IPS-18a (cell line): ENCODE data around the gene SNRPD3.
"Not testable (repeated sequence)": the region's sequence is repeated elsewhere in the genome, so short reads cannot be mapped to it uniquely, and the experiment has no call there.

Experiments
- H3K27ac ChIP-seq: one replicate; pipeline ENCODE4 v1.5.1; 2013; ENCODE audit warnings: low read length
- H3K27me3 ChIP-seq: one replicate; pipeline ENCODE4 v1.6.1; 2013; ENCODE audit warnings: mild to moderate bottlenecking, low read length; ENCODE audit not compliant: control insufficient read depth, insufficient read depth
- H3K36me3 ChIP-seq: one replicate; pipeline ENCODE4 v1.6.1; 2013; ENCODE audit warnings: low read depth, low read length; ENCODE audit not compliant: control insufficient read depth
- H3K4me1 ChIP-seq: one replicate; pipeline ENCODE4 v1.6.1; 2013; ENCODE audit warnings: low read depth, low read length; ENCODE audit not compliant: control insufficient read depth
- H3K4me3 ChIP-seq: one replicate; pipeline ENCODE4 v1.5.1; 2013; ENCODE audit warnings: low read length
- H3K9ac ChIP-seq: one replicate; pipeline ENCODE4 v1.6.1; 2013; ENCODE audit warnings: mild to moderate bottlenecking, low read length, moderate library complexity
- H3K9me3 ChIP-seq: one replicate; pipeline ENCODE4 v1.6.1; 2013; ENCODE audit warnings: low read depth, low read length; ENCODE audit not compliant: control insufficient read depth

The SNRPD3 gene

GRCh38 chr22:24518228-24518627, 37.6 kb upstream of the SNRPD3 start:
- Histone ChIP-seq H3K27ac (no peak overlapping the region), H3K4me3 (no peak overlapping the region), H3K4me1 (peaks cover 8% of the 10 kb centered on the region), H3K9me3 (no peaks in the 10 kb centered on the region), H3K9ac (no peak overlapping the region), H3K27me3 (no peaks in the 10 kb centered on the region), H3K36me3 (no peaks in the 10 kb centered on the region)

GRCh38 chr22:24518771-24519485, 36.9 kb upstream of the SNRPD3 start:
- Histone ChIP-seq H3K9ac (no peak overlapping the region), H3K36me3 (no peaks in the 10 kb centered on the region), H3K27me3 (no peaks in the 10 kb centered on the region), H3K4me1 (peaks cover 8% of the 10 kb centered on the region), H3K9me3 (no peaks in the 10 kb centered on the region), H3K4me3 (no peak overlapping the region), H3K27ac (no peak overlapping the region)

GRCh38 chr22:24519496-24519895, 36.3 kb upstream of the SNRPD3 start:
- peaks cover 8% of the 10 kb centered on the region for H3K4me1 ChIP-seq
- no peaks in the 10 kb centered on the region for H3K9me3 ChIP-seq
- H3K4me3 ChIP-seq: no peak overlapping the region
- H3K36me3 ChIP-seq: no peaks in the 10 kb centered on the region
- H3K9ac ChIP-seq: no peak overlapping the region
- no peak overlapping the region for H3K27ac ChIP-seq
- no peaks in the 10 kb centered on the region for H3K27me3 ChIP-seq

GRCh38 chr22:24521791-24522245, 34.0 kb upstream of the SNRPD3 start:
- H3K9ac ChIP-seq: no peak overlapping the region
- no peak overlapping the region for H3K27ac ChIP-seq
- H3K9me3 ChIP-seq: no peaks in the 10 kb centered on the region
- H3K4me3 ChIP-seq: no peak overlapping the region
- no peaks in the 10 kb centered on the region for H3K36me3 ChIP-seq
- no peaks in the 10 kb centered on the region for H3K27me3 ChIP-seq
- H3K4me1 ChIP-seq: no peaks in the 10 kb centered on the region

- Histone ChIP-seq H3K27ac (no peak overlapping the region), H3K4me1 (no peaks in the 10 kb centered on the region), H3K9ac (no peak overlapping the region), H3K4me3 (no peak overlapping the region), H3K36me3 (no peaks in the 10 kb centered on the region), H3K9me3 (no peaks in the 10 kb centered on the region), H3K27me3 (no peaks in the 10 kb centered on the region)
These were observed 31.9 kb upstream of the SNRPD3 start for GRCh38 chr22:24523873-24524272.

GRCh38 chr22:24525416-24526037, 30.3 kb upstream of the SNRPD3 start:
- no peak overlapping the region for H3K9ac ChIP-seq
- no peaks in the 10 kb centered on the region for H3K36me3 ChIP-seq
- no peak overlapping the region for H3K4me3 ChIP-seq
- no peaks in the 10 kb centered on the region for H3K9me3 ChIP-seq
- H3K4me1 ChIP-seq: no peaks in the 10 kb centered on the region
- H3K27ac ChIP-seq: no peak overlapping the region
- H3K27me3 ChIP-seq: no peaks in the 10 kb centered on the region

GRCh38 chr22:24526191-24526590, 29.6 kb upstream of the SNRPD3 start:
- Histone ChIP-seq H3K27ac (no peak overlapping the region), H3K9me3 (no peaks in the 10 kb centered on the region), H3K4me3 (no peak overlapping the region), H3K36me3 (no peaks in the 10 kb centered on the region), H3K9ac (no peak overlapping the region), H3K4me1 (no peaks in the 10 kb centered on the region), H3K27me3 (no peaks in the 10 kb centered on the region)

- Histone ChIP-seq H3K4me3 (no peak overlapping the region), H3K9ac (no peak overlapping the region), H3K36me3 (no peaks in the 10 kb centered on the region), H3K27me3 (no peaks in the 10 kb centered on the region), H3K4me1 (no peaks in the 10 kb centered on the region), H3K27ac (no peak overlapping the region), H3K9me3 (no peaks in the 10 kb centered on the region)
These were observed 25.9 kb upstream of the SNRPD3 start for GRCh38 chr22:24529898-24530297.

GRCh38 chr22:24530968-24531367, 24.8 kb upstream of the SNRPD3 start:
- not testable (repeated sequence) for H3K36me3 ChIP-seq, H3K27me3 ChIP-seq, H3K4me1 ChIP-seq

GRCh38 chr22:24532075-24532474, 23.7 kb upstream of the SNRPD3 start:
- H3K9me3 ChIP-seq: no peaks in the 10 kb centered on the region
- no peak overlapping the region for H3K4me3 ChIP-seq
- no peak overlapping the region for H3K9ac ChIP-seq
- no peaks in the 10 kb centered on the region for H3K4me1 ChIP-seq
- no peak overlapping the region for H3K27ac ChIP-seq
- no peaks in the 10 kb centered on the region for H3K27me3 ChIP-seq
- H3K36me3 ChIP-seq: no peaks in the 10 kb centered on the region

More at GRCh38 chr22:24530968-24531367, 24.8 kb upstream of the SNRPD3 start:
- H3K27ac ChIP-seq, H3K9me3 ChIP-seq, H3K9ac ChIP-seq, H3K4me3 ChIP-seq: not testable (repeated sequence)

GRCh38 chr22:24535348-24535747, 20.5 kb upstream of the SNRPD3 start:
- no peaks in the 10 kb centered on the region for H3K9me3 ChIP-seq
- H3K4me1 ChIP-seq: no peaks in the 10 kb centered on the region
- H3K27me3 ChIP-seq: no peaks in the 10 kb centered on the region
- no peak overlapping the region for H3K27ac ChIP-seq
- H3K9ac ChIP-seq: no peak overlapping the region
- peaks cover under 1% of the 10 kb centered on the region for H3K36me3 ChIP-seq
- H3K4me3 ChIP-seq: no peak overlapping the region

- Histone ChIP-seq H3K27ac (no peak overlapping the region), H3K27me3 (no peaks in the 10 kb centered on the region), H3K9me3 (no peaks in the 10 kb centered on the region), H3K4me1 (no peaks in the 10 kb centered on the region), H3K9ac (no peak overlapping the region), H3K36me3 (peaks cover 8% of the 10 kb centered on the region), H3K4me3 (no peak overlapping the region)
These were observed 19.7 kb upstream of the SNRPD3 start for GRCh38 chr22:24536089-24536488.
